HepG2 (cell line): Measurements from ENCODE around the gene CARMIL3. TPM values are rescaled to one million over a fixed set of nuclear protein-coding genes. Genes with fewer than 3 reads are reported as not detected.
A peak's percentile ranks its signal among the peaks of the same experiment; 100 is the strongest.

ENCODE experiments used
- ARID3A ChIP-seq: IDR thresholded peaks from 2 replicates; pipeline ENCODE4 v1.6.1; 2012; ENCODE audit warnings: low read depth, low read length, improper control_type of control experiment
- FOXM1 ChIP-seq: sonication (generic); formaldehyde crosslinking; IDR thresholded peaks from 2 replicates; pipeline ENCODE4 v1.5.0; 2020; ENCODE audit warnings: missing genetic modification reagents
- HNF1B ChIP-seq: sonication (generic); formaldehyde crosslinking; IDR thresholded peaks from 2 replicates; pipeline ENCODE4 v1.5.1; 2020; ENCODE audit warnings: mild to moderate bottlenecking, moderate library complexity, missing genetic modification reagents
- MLXIP ChIP-seq: sonication (generic); formaldehyde crosslinking; IDR thresholded peaks from 2 replicates; pipeline ENCODE4 v1.9.0; 2021; ENCODE audit warnings: missing genetic modification reagents, borderline replicate concordance
- NCOR1 ChIP-seq: fragments of 200-600 bp; sonication (generic); IDR thresholded peaks from 2 replicates; pipeline ENCODE4 v1.7.0; 2017; ENCODE audit warnings: antibody characterized with exemption, low read length, borderline replicate concordance
- REST ChIP-seq, 2 experiments: IDR thresholded peaks; 2 replicates each; pipeline ENCODE4 v1.6.1; 2011 to 2012; ENCODE audit warnings: low read length in 2 of 2, borderline replicate concordance in 1 of 2, low read depth in 1 of 2, mild to moderate bottlenecking in 1 of 2, moderate library complexity in 1 of 2
- ZNF12 ChIP-seq: sonication (generic); formaldehyde crosslinking; IDR thresholded peaks from 2 replicates; pipeline ENCODE4 v1.5.0; 2020; ENCODE audit warnings: missing genetic modification reagents
- ZNF205 ChIP-seq: IDR thresholded peaks from 2 replicates; pipeline ENCODE4 v1.6.1; 2018; ENCODE audit warnings: missing biosample characterization, missing genetic modification reagents
- ZNF296 ChIP-seq: sonication (generic); formaldehyde crosslinking; conservative IDR thresholded peaks from 2 replicates; pipeline ENCODE4 v1.5.0; 2020; ENCODE audit warnings: mild to moderate bottlenecking, missing genetic modification reagents
- ZNF572 ChIP-seq: sonication (generic); formaldehyde crosslinking; IDR thresholded peaks from 2 replicates; pipeline ENCODE4 v1.5.1; 2020; ENCODE audit warnings: mild to moderate bottlenecking, missing genetic modification reagents
- ZSCAN30 ChIP-seq: sonication (generic); formaldehyde crosslinking; IDR thresholded peaks from 2 replicates; pipeline ENCODE4 v1.5.0; 2020; ENCODE audit warnings: mild to moderate bottlenecking, missing genetic modification reagents
- polyA plus RNA-seq, 8 experiments: library from polyadenylated mRNA; depleted of rRNA in 3 of 8; stranded (reverse) in 7 of 8; unstranded in 1 of 8; fragments of >200 nt; fragmentation: Illumina TruSeq in 4 of 8; extraction: Trizol in 4 of 8; gene quantifications; 2 replicates each; pipeline versions ENCODE4 v1.2.1 to v1.2.3, GENCODE V29; 2011 to 2016; ENCODE audit warnings: low read depth in 4 of 8, missing spikeins in 1 of 8, mixed read lengths in 1 of 8; ENCODE audit not compliant: insufficient read depth in 1 of 8
- total RNA-seq, 5 experiments: library from RNA; depleted of rRNA; stranded (reverse); fragments of >200 nt; fragmentation: Illumina TruSeq; extraction: Trizol; gene quantifications; 2 replicates each; pipeline ENCODE4 v1.2.3, GENCODE V29; 2016; ENCODE audit warnings: low read depth in 1 of 5

The CARMIL3 gene
- total and polyA plus RNA-seq, 2 of the 13 experiments (the other 11 are each of a cell fraction or from before 2014, with no cell fraction given): 0.27 to 0.55 TPM

GRCh38 chr14:24058260-24058950 lies 6.6 kb downstream of the CARMIL3 start (continued):
- TF ChIP-seq REST (IDR thresholded peaks at IDR 0.05; ENCODE audit: borderline replicate concordance in 1 of 2, low read depth in 1 of 2, low read length in 2 of 2): no peak
- no peak for TF ChIP-seq MLXIP (CRISPR knock-in tag)
- no peak for TF ChIP-seq ZSCAN30 (CRISPR knock-in tag)
- no peak for TF ChIP-seq ARID3A
- no peak for TF ChIP-seq ZNF12 (CRISPR knock-in tag)
- no peak for TF ChIP-seq FOXM1 (CRISPR knock-in tag)
- peak; percentile 71; the same call in 1 of the 2 replicates for TF ChIP-seq HNF1B (CRISPR knock-in tag)
- TF ChIP-seq ZNF296 (CRISPR knock-in tag): no peak
- TF ChIP-seq NCOR1: no peak
- no peak for TF ChIP-seq ZNF572 (CRISPR knock-in tag)
- peak; percentile 38; the same call in 1 of the 2 replicates for TF ChIP-seq ZNF205 (CRISPR knock-in tag)
